Brain microvascular endothelial cell (primary cell): ENCODE measurements around the gene NYAP2.

Source experiments
- DNase-seq: peaks from one replicate; pipeline ENCODE4 v3.0.0-alpha.2; 2020
- H3K27ac ChIP-seq: fragments of 250-450 bp; sonication (Bioruptor Pico); 2 replicates; pipeline ENCODE4 v1.5.1; 2020; ENCODE audit warnings: mild to moderate bottlenecking, moderate library complexity
- H3K27me3 ChIP-seq: fragments of 250-450 bp; sonication (Bioruptor Pico); replicated peaks from 2 replicates; pipeline ENCODE4 v1.5.1; 2020; ENCODE audit warnings: mild to moderate bottlenecking
- H3K36me3 ChIP-seq: fragments of 250-450 bp; sonication (Bioruptor Pico); replicated peaks from 2 replicates; pipeline ENCODE4 v1.5.1; 2020; ENCODE audit warnings: mild to moderate bottlenecking
- H3K4me3 ChIP-seq: 2 replicates; pipeline ENCODE4 v1.5.1; 2011; ENCODE audit warnings: low read depth, mild to moderate bottlenecking, control low read depth, low read length, moderate library complexity
- CTCF ChIP-seq: IDR thresholded peaks from 2 replicates; pipeline ENCODE4 v1.5.1; 2011; ENCODE audit warnings: low read depth, mild to moderate bottlenecking, moderate library complexity, low read length, control low read depth, inconsistent platforms; ENCODE audit errors: missing control alignments
- in situ Hi-C: cut with HindIII; loops from 2 replicates; pipeline ENCODE4 v1.10.0; 2017; ENCODE audit warnings: low sequenced_read_pairs, low pct_ligation_motif_present

The NYAP2 gene

GRCh38 chr2:225452677-225453076, 53.2 kb downstream of the NYAP2 start:
- Histone ChIP-seq H3K27me3 (no peaks in the 10 kb centered on the region), H3K27ac (no peak overlapping the region), H3K36me3 (no peaks in the 10 kb centered on the region), H3K4me3 (no peak overlapping the region)
- DNase-seq: no peak
- TF ChIP-seq CTCF: no peak
- in situ Hi-C loops: no loop called here

GRCh38 chr2:225454412-225454811, 54.9 kb downstream of the NYAP2 start:
- Histone ChIP-seq H3K36me3 (no peaks in the 10 kb centered on the region), H3K4me3 (no peak overlapping the region), H3K27me3 (no peaks in the 10 kb centered on the region), H3K27ac (no peak overlapping the region)
- TF ChIP-seq CTCF: no peak
- in situ Hi-C loops: no loop called here
- no peak for DNase-seq

GRCh38 chr2:225456619-225457260, 57.2 kb downstream of the NYAP2 start:
- Histone ChIP-seq H3K27me3 (no peaks in the 10 kb centered on the region), H3K27ac (no peak overlapping the region), H3K4me3 (no peak overlapping the region), H3K36me3 (no peaks in the 10 kb centered on the region)
- no peak for TF ChIP-seq CTCF
- in situ Hi-C loops: no loop called here
- DNase-seq: no peak

- no peaks in the 10 kb centered on the region for H3K27me3 ChIP-seq
- H3K27ac ChIP-seq: no peak overlapping the region
- no peak for DNase-seq
- TF ChIP-seq CTCF: no peak
- no peak overlapping the region for H3K4me3 ChIP-seq
- H3K36me3 ChIP-seq: no peaks in the 10 kb centered on the region
- in situ Hi-C loops: no loop called here
Observed at GRCh38 chr2:225457482-225457881, 58.0 kb downstream of the NYAP2 start.

GRCh38 chr2:225458431-225459117, 59.1 kb downstream of the NYAP2 start:
- TF ChIP-seq CTCF: no peak
- in situ Hi-C loops: no loop called here
- no peak overlapping the region for H3K27ac ChIP-seq
- no peaks in the 10 kb centered on the region for H3K27me3 ChIP-seq
- no peak overlapping the region for H3K4me3 ChIP-seq
- no peak for DNase-seq
- no peaks in the 10 kb centered on the region for H3K36me3 ChIP-seq
